HG03064 (cell line): ENCODE results near the gene RIC1.
"Not testable (repeated sequence)": the region's sequence is repeated elsewhere in the genome, so short reads cannot be mapped to it uniquely, and the experiment has no call there.

ENCODE experiments used
- ATAC-seq: cut with Tn5 transposase; IDR thresholded peaks from one replicate; pipeline ENCODE4 v1.9.1; 2021; ENCODE audit warnings: low read depth; ENCODE audit not compliant: unreplicated experiment

The RIC1 gene

GRCh38 chr9:5779705-5780218 is 150.9 kb downstream of the RIC1 start:
- ATAC-seq: not testable (repeated sequence)

GRCh38 chr9:5783420-5783819 is 154.5 kb downstream of the RIC1 start:
- not testable (repeated sequence) for ATAC-seq

- no peak for ATAC-seq
Measured at GRCh38 chr9:5783982-5784381, 155.1 kb downstream of the RIC1 start.

GRCh38 chr9:5784526-5785315 is 155.8 kb downstream of the RIC1 start:
- ATAC-seq: no peak

GRCh38 chr9:5786370-5787127 is 157.6 kb downstream of the RIC1 start:
- ATAC-seq: no peak

- ATAC-seq: no peak
Measured at GRCh38 chr9:5787220-5787619, 158.3 kb downstream of the RIC1 start.

- ATAC-seq: no peak
Measured at GRCh38 chr9:5787759-5788302, 158.9 kb downstream of the RIC1 start.

GRCh38 chr9:5789489-5789888 is 160.6 kb downstream of the RIC1 start:
- ATAC-seq: no peak

GRCh38 chr9:5790923-5791322 is 162.0 kb downstream of the RIC1 start:
- ATAC-seq: no peak

GRCh38 chr9:5791870-5792269 is 163.0 kb downstream of the RIC1 start:
- ATAC-seq: no peak

- ATAC-seq: no peak
Measured at GRCh38 chr9:5793812-5794211, 164.9 kb downstream of the RIC1 start.

GRCh38 chr9:5796298-5796697 is 167.4 kb downstream of the RIC1 start:
- no peak for ATAC-seq

- ATAC-seq: no peak
Measured at GRCh38 chr9:5798581-5798980, 169.7 kb downstream of the RIC1 start.

- no peak for ATAC-seq
Measured at GRCh38 chr9:5799314-5799713, 170.4 kb downstream of the RIC1 start.

- not testable (repeated sequence) for ATAC-seq
Measured at GRCh38 chr9:5800378-5800777, 171.5 kb downstream of the RIC1 start.

- no peak for ATAC-seq
Measured at GRCh38 chr9:5800969-5801738, 172.2 kb downstream of the RIC1 start.

GRCh38 chr9:5801739-5802113 is 172.8 kb downstream of the RIC1 start:
- no peak for ATAC-seq

GRCh38 chr9:5805478-5805877 is 176.6 kb downstream of the RIC1 start:
- ATAC-seq: no peak

- no peak for ATAC-seq
Measured at GRCh38 chr9:5811751-5812150, 182.8 kb downstream of the RIC1 start.

GRCh38 chr9:5813824-5814223 is 184.9 kb downstream of the RIC1 start:
- no peak for ATAC-seq

- ATAC-seq: no peak
Measured at GRCh38 chr9:5815461-5815860, 186.6 kb downstream of the RIC1 start.
